ENCODE measurements around the gene PTPRE. TPM values are rescaled to one million over a fixed set of nuclear protein-coding genes. Genes with fewer than 3 reads are reported as not detected.
A peak's percentile ranks its signal among the peaks of the same experiment; 100 is the strongest.

PTPRE gene
- total RNA-seq, 1 donor from 2014 or later, result 1.2 TPM

DNA sequence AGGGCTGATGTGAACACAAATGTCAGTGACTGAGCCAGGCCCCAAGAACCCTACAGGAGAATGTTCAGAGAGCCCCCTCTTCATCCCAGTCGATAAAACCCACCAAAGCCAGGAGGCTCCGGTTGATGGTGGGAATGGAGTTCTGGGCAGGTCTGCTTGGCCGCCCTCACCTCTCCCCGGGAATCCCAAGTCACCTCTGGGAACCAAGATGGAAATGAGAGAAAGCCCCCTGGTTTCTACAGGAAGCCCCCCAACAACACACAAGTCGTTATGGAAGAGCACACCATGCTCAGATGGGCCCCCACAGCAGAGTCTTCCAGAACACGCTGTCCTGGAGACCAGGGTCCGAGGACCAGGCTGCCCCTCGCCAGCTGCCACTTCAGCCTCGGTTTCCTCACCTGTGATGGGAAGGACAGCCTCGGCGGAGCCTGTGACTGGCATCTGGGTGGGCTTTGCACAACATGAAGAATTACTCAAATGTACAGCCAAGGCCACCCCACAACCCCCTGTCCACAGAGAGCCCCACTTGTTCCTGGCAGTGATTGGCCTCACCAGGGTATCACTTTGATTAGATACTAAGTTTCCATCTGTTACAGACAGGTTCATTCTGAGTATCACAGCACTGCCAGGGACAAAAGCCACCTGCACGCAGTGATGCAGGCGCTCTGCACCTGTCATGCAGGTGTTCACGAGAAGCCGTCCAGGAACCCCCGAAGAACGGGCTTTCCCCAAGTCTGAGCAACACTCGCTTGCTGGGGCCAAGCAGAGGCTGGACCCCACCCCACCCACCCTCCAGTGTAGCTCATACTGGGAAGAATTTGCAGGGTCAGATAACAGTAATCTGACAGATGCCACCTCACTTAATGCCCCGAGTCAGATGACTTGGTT is 161.7 kb downstream of the PTPRE start:
- TF ChIP-seq, protein P1, sequence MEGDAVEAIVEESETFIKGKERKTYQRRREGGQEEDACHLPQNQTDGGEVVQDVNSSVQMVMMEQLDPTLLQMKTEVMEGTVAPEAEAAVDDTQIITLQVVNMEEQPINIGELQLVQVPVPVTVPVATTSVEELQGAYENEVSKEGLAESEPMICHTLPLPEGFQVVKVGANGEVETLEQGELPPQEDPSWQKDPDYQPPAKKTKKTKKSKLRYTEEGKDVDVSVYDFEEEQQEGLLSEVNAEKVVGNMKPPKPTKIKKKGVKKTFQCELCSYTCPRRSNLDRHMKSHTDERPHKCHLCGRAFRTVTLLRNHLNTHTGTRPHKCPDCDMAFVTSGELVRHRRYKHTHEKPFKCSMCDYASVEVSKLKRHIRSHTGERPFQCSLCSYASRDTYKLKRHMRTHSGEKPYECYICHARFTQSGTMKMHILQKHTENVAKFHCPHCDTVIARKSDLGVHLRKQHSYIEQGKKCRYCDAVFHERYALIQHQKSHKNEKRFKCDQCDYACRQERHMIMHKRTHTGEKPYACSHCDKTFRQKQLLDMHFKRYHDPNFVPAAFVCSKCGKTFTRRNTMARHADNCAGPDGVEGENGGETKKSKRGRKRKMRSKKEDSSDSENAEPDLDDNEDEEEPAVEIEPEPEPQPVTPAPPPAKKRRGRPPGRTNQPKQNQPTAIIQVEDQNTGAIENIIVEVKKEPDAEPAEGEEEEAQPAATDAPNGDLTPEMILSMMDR (IDR thresholded peaks at IDR 0.05), result no peak
- Mint-ChIP-seq H3K4me3 (ENCODE audit: unreplicated experiment) (no peak overlapping the region), H3K4me1 (ENCODE audit: unreplicated experiment) (peaks cover 3% of the 10 kb centered on the region), H3K27ac (ENCODE audit: unreplicated experiment) (no peak overlapping the region), H3K27me3 (ENCODE audit: unreplicated experiment) (peaks cover under 1% of the 10 kb centered on the region), H3K36me3 (ENCODE audit: unreplicated experiment) (no peaks in the 10 kb centered on the region), H3K9me3 (ENCODE audit: unreplicated experiment) (no peaks in the 10 kb centered on the region)
- no peak for DNase-seq (ENCODE audit: extremely low spot score, unreplicated experiment)

DNA sequence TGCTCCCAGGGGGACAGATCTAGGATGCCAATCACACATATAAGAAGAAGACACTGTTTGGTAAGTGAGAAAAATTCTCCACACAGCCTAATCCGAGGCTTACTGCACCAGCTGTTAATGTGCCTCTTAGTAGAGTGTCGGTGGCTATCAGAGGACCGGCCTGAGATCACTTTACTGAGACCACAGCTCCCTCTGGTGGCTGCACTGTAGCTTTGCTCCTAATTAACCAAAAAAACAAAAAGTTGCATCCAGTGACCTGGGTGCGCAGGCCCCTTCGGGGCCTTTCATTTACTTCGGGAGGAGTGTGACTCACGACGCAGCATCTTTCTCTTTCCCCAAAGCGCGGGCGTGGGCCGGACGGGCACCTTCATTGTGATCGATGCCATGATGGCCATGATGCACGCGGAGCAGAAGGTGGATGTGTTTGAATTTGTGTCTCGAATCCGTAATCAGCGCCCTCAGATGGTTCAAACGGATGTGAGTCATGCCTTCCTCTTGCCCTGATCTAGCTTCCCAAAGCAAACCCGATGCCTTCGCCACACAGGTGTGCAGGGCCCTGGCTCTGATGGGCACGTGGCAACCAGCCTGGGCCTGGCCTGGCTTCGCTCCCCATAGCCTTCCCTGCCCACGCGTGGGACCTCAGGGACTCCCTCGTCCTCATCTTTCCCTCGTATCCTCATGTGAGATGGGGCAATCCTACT is 162.6 kb downstream of the PTPRE start:
- no peak overlapping the region for H3K4me3 Mint-ChIP-seq (ENCODE audit: unreplicated experiment)
- peaks cover 2% of the 10 kb centered on the region for H3K4me1 Mint-ChIP-seq (ENCODE audit: unreplicated experiment)
- no peaks in the 10 kb centered on the region for H3K9me3 Mint-ChIP-seq (ENCODE audit: unreplicated experiment)
- no peaks in the 10 kb centered on the region for H3K27me3 Mint-ChIP-seq (ENCODE audit: unreplicated experiment)
- TF ChIP-seq, protein P1 (IDR thresholded peaks at IDR 0.05), result peak; percentile 90
- H3K36me3 Mint-ChIP-seq (ENCODE audit: unreplicated experiment), result no peaks in the 10 kb centered on the region
- DNase-seq (ENCODE audit: extremely low spot score, unreplicated experiment), result peak; percentile 90
- no peak overlapping the region for H3K27ac Mint-ChIP-seq (ENCODE audit: unreplicated experiment)

DNA sequence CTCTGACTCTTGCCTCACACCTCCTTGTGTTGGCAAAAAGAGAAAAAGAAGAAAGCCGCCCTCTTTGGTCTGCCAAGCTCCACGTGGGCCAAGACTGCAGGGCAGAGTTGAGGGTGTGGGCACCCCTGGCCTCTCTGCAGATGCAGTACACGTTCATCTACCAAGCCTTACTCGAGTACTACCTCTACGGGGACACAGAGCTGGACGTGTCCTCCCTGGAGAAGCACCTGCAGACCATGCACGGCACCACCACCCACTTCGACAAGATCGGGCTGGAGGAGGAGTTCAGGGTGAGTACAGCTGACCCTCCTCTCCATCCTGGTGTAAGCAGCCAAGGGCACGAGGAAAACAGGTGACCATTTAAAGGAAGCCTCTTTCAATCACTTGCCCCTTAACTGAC is 163.3 kb downstream of the PTPRE start:
- TF ChIP-seq, protein P1 (IDR thresholded peaks at IDR 0.05), result no peak

DNA sequence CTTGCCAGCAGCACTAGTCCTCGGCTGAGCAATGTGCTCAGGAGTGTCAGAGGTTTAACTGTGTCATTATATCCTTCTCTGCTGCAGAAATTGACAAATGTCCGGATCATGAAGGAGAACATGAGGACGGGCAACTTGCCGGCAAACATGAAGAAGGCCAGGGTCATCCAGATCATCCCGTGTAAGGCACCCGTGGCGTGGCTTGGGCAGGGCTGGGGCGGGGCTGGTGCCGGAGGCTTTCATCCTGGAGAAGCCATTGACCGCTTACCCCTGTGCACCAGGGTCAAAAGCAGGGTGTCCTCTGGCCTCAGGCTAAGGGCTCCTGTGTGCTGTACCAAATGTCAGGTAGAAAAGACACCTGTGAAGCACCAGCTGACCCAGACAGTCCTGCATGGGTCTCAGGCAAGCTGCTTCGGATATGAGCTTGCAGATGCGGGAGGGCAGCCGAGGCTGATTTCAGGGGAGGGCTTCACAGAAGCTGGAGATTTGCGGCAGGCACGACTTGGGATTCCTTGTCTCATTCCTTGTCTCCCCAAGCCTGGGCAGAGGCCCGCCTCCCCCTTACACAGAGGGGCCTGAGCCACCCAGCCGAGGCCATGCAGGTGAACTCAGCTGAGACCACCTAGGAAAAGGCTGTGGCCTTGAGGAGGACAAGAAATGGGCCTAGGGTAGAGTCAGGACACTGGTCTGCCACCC is 164.0 kb downstream of the PTPRE start:
- Mint-ChIP-seq H3K27me3 (ENCODE audit: unreplicated experiment) (peaks cover 2% of the 10 kb centered on the region), H3K4me1 (ENCODE audit: unreplicated experiment) (no peaks in the 10 kb centered on the region), H3K9me3 (ENCODE audit: unreplicated experiment) (no peaks in the 10 kb centered on the region), H3K36me3 (ENCODE audit: unreplicated experiment) (no peaks in the 10 kb centered on the region), H3K27ac (ENCODE audit: unreplicated experiment) (no peak overlapping the region), H3K4me3 (ENCODE audit: unreplicated experiment) (no peak overlapping the region)
- TF ChIP-seq, protein P1 (IDR thresholded peaks at IDR 0.05), result no peak
- DNase-seq (ENCODE audit: extremely low spot score, unreplicated experiment), result no peak

More for the DNA sequence above, 163.3 kb downstream of the PTPRE start:
- H3K4me3 Mint-ChIP-seq (ENCODE audit: unreplicated experiment), result no peak overlapping the region
- H3K4me1 Mint-ChIP-seq (ENCODE audit: unreplicated experiment), result no peaks in the 10 kb centered on the region
- H3K9me3 Mint-ChIP-seq (ENCODE audit: unreplicated experiment), result no peaks in the 10 kb centered on the region
- H3K36me3 Mint-ChIP-seq (ENCODE audit: unreplicated experiment), result no peaks in the 10 kb centered on the region
- H3K27me3 Mint-ChIP-seq (ENCODE audit: unreplicated experiment), result no peaks in the 10 kb centered on the region
- H3K27ac Mint-ChIP-seq (ENCODE audit: unreplicated experiment), result no peak overlapping the region
- DNase-seq (ENCODE audit: extremely low spot score, unreplicated experiment), result no peak

Data from osteocyte (in vitro differentiated cells).